Trophoblast cell (in vitro differentiated cells and primary cell): ENCODE results near the gene FFAR3.
"Not testable (repeated sequence)": the region's sequence is repeated elsewhere in the genome, so short reads cannot be mapped to it uniquely, and the experiment has no call there.

ENCODE experiments used
- DNase-seq, 2 donors: peaks; one replicate each; pipeline ENCODE4 v3.0.0-alpha.2; 2016
- H2AFZ ChIP-seq: 2 replicates; pipeline ENCODE4 v1.6.1; 2013; ENCODE audit warnings: low read length, moderate library complexity, mild to moderate bottlenecking; ENCODE audit not compliant: insufficient read depth, poor library complexity
- H2AK5ac ChIP-seq: 2 replicates; pipeline ENCODE4 v1.6.1; 2013; ENCODE audit warnings: mild to moderate bottlenecking, low read length
- H2BK120ac ChIP-seq: 2 replicates; pipeline ENCODE4 v1.6.1; 2013; ENCODE audit warnings: low read length, mild to moderate bottlenecking, moderate library complexity; ENCODE audit not compliant: insufficient read depth, poor library complexity
- H2BK12ac ChIP-seq: 2 replicates; pipeline ENCODE4 v1.6.1; 2013; ENCODE audit warnings: mild to moderate bottlenecking, low read length, moderate library complexity
- H2BK5ac ChIP-seq: 2 replicates; pipeline ENCODE4 v1.6.1; 2013; ENCODE audit warnings: low read length, low read depth, moderate library complexity, mild to moderate bottlenecking; ENCODE audit not compliant: poor library complexity
- H3K14ac ChIP-seq: 2 replicates; pipeline ENCODE4 v1.6.1; 2013; ENCODE audit warnings: mild to moderate bottlenecking, low read length
- H3K18ac ChIP-seq: 2 replicates; pipeline ENCODE4 v1.6.1; 2013; ENCODE audit warnings: mild to moderate bottlenecking, low read length
- H3K23ac ChIP-seq: 2 replicates; pipeline ENCODE4 v1.6.1; 2013; ENCODE audit warnings: low read length
- H3K27ac ChIP-seq: 2 replicates; pipeline ENCODE4 v1.5.1; 2013; ENCODE audit warnings: low read depth, mild to moderate bottlenecking, inconsistent platforms, low read length, moderate library complexity
- H3K27me3 ChIP-seq: 2 replicates; pipeline ENCODE4 v1.6.1; 2013; ENCODE audit warnings: inconsistent platforms, mild to moderate bottlenecking, low read length, moderate library complexity; ENCODE audit not compliant: insufficient read depth
- H3K36me3 ChIP-seq, 2 experiments: 1 replicate in 1 of 2; 2 replicates in 1 of 2; pipeline ENCODE4 v1.6.1; 2013; ENCODE audit warnings: low read length in 2 of 2, mild to moderate bottlenecking in 2 of 2, moderate library complexity in 1 of 2; ENCODE audit not compliant: insufficient read depth in 2 of 2, control insufficient read depth in 1 of 2
- H3K4ac ChIP-seq: 2 replicates; pipeline ENCODE4 v1.6.1; 2013; ENCODE audit warnings: low read depth, mild to moderate bottlenecking, low read length, moderate library complexity
- H3K4me1 ChIP-seq, 2 experiments: 1 replicate in 1 of 2; 2 replicates in 1 of 2; pipeline ENCODE4 v1.6.1; 2013; ENCODE audit warnings: low read length in 2 of 2, mild to moderate bottlenecking in 2 of 2, moderate library complexity in 1 of 2; ENCODE audit not compliant: insufficient read depth in 2 of 2, control insufficient read depth in 1 of 2
- H3K4me2 ChIP-seq: 2 replicates; pipeline ENCODE4 v1.6.1; 2013; ENCODE audit warnings: inconsistent platforms, mild to moderate bottlenecking, low read length, moderate library complexity
- H3K4me3 ChIP-seq: 2 replicates; pipeline ENCODE4 v1.5.1; 2013; ENCODE audit warnings: mild to moderate bottlenecking, low read depth, low read length, inconsistent platforms
- H3K79me1 ChIP-seq: one replicate; pipeline ENCODE4 v1.6.1; 2013; ENCODE audit warnings: low read length
- H3K79me2 ChIP-seq: 2 replicates; pipeline ENCODE4 v1.6.1; 2013; ENCODE audit warnings: low read length, mild to moderate bottlenecking; ENCODE audit not compliant: control insufficient read depth, insufficient read depth, poor library complexity
- H3K9ac ChIP-seq: 2 replicates; pipeline ENCODE4 v1.6.1; 2013; ENCODE audit warnings: mild to moderate bottlenecking, low read length
- H3K9me3 ChIP-seq: 2 replicates; pipeline ENCODE4 v1.6.1; 2013; ENCODE audit warnings: low read depth, mild to moderate bottlenecking, control low read depth, inconsistent platforms, low read length; ENCODE audit not compliant: insufficient read depth
- H4K12ac ChIP-seq: 2 replicates; pipeline ENCODE4 v1.6.1; 2013; ENCODE audit warnings: low read depth, mild to moderate bottlenecking, low read length, moderate library complexity
- H4K8ac ChIP-seq: 2 replicates; pipeline ENCODE4 v1.6.1; 2013; ENCODE audit warnings: low read depth, mild to moderate bottlenecking, low read length, moderate library complexity
- H4K91ac ChIP-seq: one replicate; pipeline ENCODE4 v1.6.1; 2013; ENCODE audit warnings: low read depth, mild to moderate bottlenecking, low read length, moderate library complexity
- WGBS: extraction: QIAGEN DNeasy Blood & Tissue Kit; methylation state at CpG from one replicate; pipeline ENCODE4 v1.1.7; 2013; ENCODE audit warnings: missing lambda C conversion rate; ENCODE audit not compliant: insufficient read length, insufficient coverage; ENCODE audit errors: extremely low coverage; 5-methylcytosine and 5-hydroxymethylcytosine counted together

Gene FFAR3

GRCh38 chr19:35375505-35376307 lies 17.4 kb downstream of the FFAR3 start:
- no peak overlapping the region for H2AK5ac ChIP-seq
- no CpG with 5 or more reads among the region's 12 CpGs for WGBS

GRCh38 chr19:35377656-35378055 lies 19.4 kb downstream of the FFAR3 start:
- Histone ChIP-seq H3K14ac (no peak overlapping the region), H2AK5ac (no peak overlapping the region), H3K79me1 (no peaks in the 10 kb centered on the region), H2BK120ac (no peak overlapping the region), H3K23ac (no peak overlapping the region), H3K9ac (no peak overlapping the region), H2AFZ (no peak overlapping the region), H3K4me2 (no peak overlapping the region), H3K9me3 (peaks cover 6% of the 10 kb centered on the region), H3K18ac (no peak overlapping the region), H2BK5ac (no peak overlapping the region), H4K91ac (no peak overlapping the region), H3K4ac (no peak overlapping the region), H3K27ac (no peak overlapping the region), H3K4me1 (no peaks in the 10 kb centered on the region), H3K27me3 (peaks cover 3% of the 10 kb centered on the region), H3K4me3 (no peak overlapping the region), H3K36me3 (no peaks in the 10 kb centered on the region), H3K79me2 (no peaks in the 10 kb centered on the region), H2BK12ac (no peak overlapping the region), H4K8ac (no peak overlapping the region), H4K12ac (no peak overlapping the region)
- no peak for DNase-seq
- WGBS, result 100% methylated on average over 1 of the region's 1 CpG

More at GRCh38 chr19:35375505-35376307, 17.4 kb downstream of the FFAR3 start:
- no peaks in the 10 kb centered on the region for H3K36me3 ChIP-seq
- H3K27ac ChIP-seq, result no peak overlapping the region
- H3K79me1 ChIP-seq, result no peaks in the 10 kb centered on the region
- H4K91ac ChIP-seq, result no peak overlapping the region
- H3K9me3 ChIP-seq, result peaks cover 2% of the 10 kb centered on the region
- no peak overlapping the region for H3K23ac ChIP-seq
- H3K4me3 ChIP-seq, result no peak overlapping the region
- H3K27me3 ChIP-seq, result peaks cover 3% of the 10 kb centered on the region
- no peak overlapping the region for H3K18ac ChIP-seq
- no peak overlapping the region for H2BK5ac ChIP-seq
- no peak overlapping the region for H3K14ac ChIP-seq
- H3K4me2 ChIP-seq, result no peak overlapping the region
- no peak overlapping the region for H2AFZ ChIP-seq
- H3K9ac ChIP-seq, result no peak overlapping the region
- no peak for DNase-seq
- H4K12ac ChIP-seq, result no peak overlapping the region
- no peaks in the 10 kb centered on the region for H3K4me1 ChIP-seq
- H4K8ac ChIP-seq, result no peak overlapping the region
- no peak overlapping the region for H2BK12ac ChIP-seq
- no peaks in the 10 kb centered on the region for H3K79me2 ChIP-seq
- H3K4ac ChIP-seq, result no peak overlapping the region
- no peak overlapping the region for H2BK120ac ChIP-seq

- Histone ChIP-seq H3K9me3 (peaks cover 8% of the 10 kb centered on the region), H3K23ac (no peak overlapping the region), H4K91ac (no peak overlapping the region), H3K36me3 (no peaks in the 10 kb centered on the region), H3K9ac (no peak overlapping the region), H2AK5ac (no peak overlapping the region), H2BK5ac (no peak overlapping the region), H3K14ac (no peak overlapping the region), H3K79me1 (no peaks in the 10 kb centered on the region), H2AFZ (no peak overlapping the region), H2BK12ac (no peak overlapping the region), H4K8ac (no peak overlapping the region), H3K27ac (no peak overlapping the region), H3K4me2 (no peak overlapping the region), H3K79me2 (no peaks in the 10 kb centered on the region), H2BK120ac (no peak overlapping the region), H3K4me1 (no peaks in the 10 kb centered on the region), H3K18ac (no peak overlapping the region), H3K4me3 (no peak overlapping the region), H3K4ac (no peak overlapping the region), H3K27me3 (peaks cover 3% of the 10 kb centered on the region), H4K12ac (no peak overlapping the region)
- no CpG with 5 or more reads among the region's 3 CpGs for WGBS
- no peak for DNase-seq
Observed at GRCh38 chr19:35378356-35378755, 20.1 kb downstream of the FFAR3 start.

GRCh38 chr19:35379545-35379944 lies 21.3 kb downstream of the FFAR3 start:
- H3K4me1 ChIP-seq, H3K23ac ChIP-seq, H3K27ac ChIP-seq, H4K8ac ChIP-seq, H2BK120ac ChIP-seq, H3K18ac ChIP-seq, H3K14ac ChIP-seq, H2AFZ ChIP-seq, H2BK12ac ChIP-seq, H3K4me2 ChIP-seq, H3K9ac ChIP-seq, H3K4me3 ChIP-seq, H4K12ac ChIP-seq, H3K36me3 ChIP-seq, H2BK5ac ChIP-seq, H4K91ac ChIP-seq, H3K27me3 ChIP-seq, H3K4ac ChIP-seq, H3K79me2 ChIP-seq, H3K79me1 ChIP-seq, DNase-seq, H2AK5ac ChIP-seq: not testable (repeated sequence)
- no CpG with 5 or more reads among the region's 5 CpGs for WGBS
- peaks cover 10% of the 10 kb centered on the region for H3K9me3 ChIP-seq
